Astrocyte (in vitro differentiated cells and primary cell): ENCODE data around the gene CDKL4. TPM values are rescaled to one million over a fixed set of nuclear protein-coding genes. Genes with fewer than 3 reads are reported as not detected.

Experiments
- DNase-seq: peaks from one replicate; pipeline ENCODE4 v3.0.0-alpha.2; 2010; ENCODE audit warnings: low read depth
- FAIRE-seq: peaks from 2 replicates; lab custom pipeline; 2011; peaks lifted over from hg19 to GRCh38; lab: Jason Lieb, UNC
- H2AFZ ChIP-seq: 2 replicates; pipeline ENCODE4 v1.6.0; 2012; ENCODE audit warnings: low read depth, low read length, inconsistent platforms
- H3K27ac ChIP-seq: 2 replicates; pipeline ENCODE4 v1.5.1; 2011; ENCODE audit warnings: low read depth, low read length, inconsistent platforms
- H3K27me3 ChIP-seq: 2 replicates; pipeline ENCODE4 v1.6.0; 2011; ENCODE audit warnings: low read length, inconsistent platforms; ENCODE audit not compliant: insufficient read depth
- H3K36me3 ChIP-seq: 2 replicates; pipeline ENCODE4 v1.5.1; 2011; ENCODE audit warnings: low read length, inconsistent platforms; ENCODE audit not compliant: insufficient read depth
- H3K4me1 ChIP-seq: 2 replicates; pipeline ENCODE4 v1.5.1; 2011; ENCODE audit warnings: low read length, inconsistent platforms; ENCODE audit not compliant: insufficient read depth
- H3K4me2 ChIP-seq: 2 replicates; pipeline ENCODE4 v1.6.0; 2012; ENCODE audit warnings: low read length, inconsistent platforms
- H3K4me3 ChIP-seq: 2 replicates; pipeline ENCODE4 v1.5.1; 2011; ENCODE audit warnings: low read depth, mild to moderate bottlenecking, low read length, inconsistent platforms; ENCODE audit not compliant: insufficient read depth
- H3K79me2 ChIP-seq: 2 replicates; pipeline ENCODE4 v1.6.0; 2012; ENCODE audit warnings: mild to moderate bottlenecking, low read length, inconsistent platforms; ENCODE audit not compliant: insufficient read depth
- H3K9ac ChIP-seq: 2 replicates; pipeline ENCODE4 v1.6.0; 2012; ENCODE audit warnings: mild to moderate bottlenecking, low read length, inconsistent platforms
- H3K9me3 ChIP-seq: 2 replicates; pipeline ENCODE4 v1.5.1; 2012; ENCODE audit warnings: low read depth, mild to moderate bottlenecking, low read length, inconsistent platforms; ENCODE audit not compliant: insufficient read depth
- H4K20me1 ChIP-seq: 2 replicates; pipeline ENCODE4 v1.6.0; 2012; ENCODE audit warnings: low read length, inconsistent platforms; ENCODE audit not compliant: insufficient read depth
- H3K27ac Mint-ChIP-seq: one replicate; pipeline ENCODE4 v1.8.0; 2021; ENCODE audit warnings: mild to moderate bottlenecking, mixed read lengths; ENCODE audit not compliant: unreplicated experiment
- H3K27me3 Mint-ChIP-seq: one replicate; pipeline ENCODE4 v1.8.0; 2021; ENCODE audit warnings: low read depth, mixed read lengths; ENCODE audit not compliant: unreplicated experiment
- H3K36me3 Mint-ChIP-seq: one replicate; pipeline ENCODE4 v1.8.0; 2021; ENCODE audit warnings: low read depth, mixed read lengths; ENCODE audit not compliant: unreplicated experiment
- H3K4me1 Mint-ChIP-seq: one replicate; pipeline ENCODE4 v1.8.0; 2021; ENCODE audit warnings: low read depth, mixed read lengths; ENCODE audit not compliant: unreplicated experiment
- H3K4me3 Mint-ChIP-seq: one replicate; pipeline ENCODE4 v1.8.0; 2021; ENCODE audit warnings: mild to moderate bottlenecking, moderate library complexity, mixed read lengths; ENCODE audit not compliant: unreplicated experiment
- H3K9me3 Mint-ChIP-seq: one replicate; pipeline ENCODE4 v1.8.0; 2021; ENCODE audit warnings: mild to moderate bottlenecking, mixed read lengths; ENCODE audit not compliant: unreplicated experiment
- CTCF ChIP-seq: IDR thresholded peaks from 2 replicates; pipeline ENCODE4 v1.5.1; 2011; ENCODE audit warnings: low read depth, mild to moderate bottlenecking, inconsistent platforms, low read length, moderate library complexity; ENCODE audit not compliant: insufficient read depth
- EZH2 ChIP-seq: IDR thresholded peaks from 2 replicates; pipeline ENCODE4 v1.6.1; 2012; ENCODE audit warnings: mild to moderate bottlenecking, low read length, inconsistent platforms; ENCODE audit not compliant: insufficient read depth
- total RNA-seq: library from RNA; stranded (reverse); gene quantifications from 2 replicates; pipeline ENCODE4 v1.2.1, GENCODE V29; 2021

Gene CDKL4
- total RNA-seq, 1 donor from 2014 or later: 1.4 TPM

DNA sequence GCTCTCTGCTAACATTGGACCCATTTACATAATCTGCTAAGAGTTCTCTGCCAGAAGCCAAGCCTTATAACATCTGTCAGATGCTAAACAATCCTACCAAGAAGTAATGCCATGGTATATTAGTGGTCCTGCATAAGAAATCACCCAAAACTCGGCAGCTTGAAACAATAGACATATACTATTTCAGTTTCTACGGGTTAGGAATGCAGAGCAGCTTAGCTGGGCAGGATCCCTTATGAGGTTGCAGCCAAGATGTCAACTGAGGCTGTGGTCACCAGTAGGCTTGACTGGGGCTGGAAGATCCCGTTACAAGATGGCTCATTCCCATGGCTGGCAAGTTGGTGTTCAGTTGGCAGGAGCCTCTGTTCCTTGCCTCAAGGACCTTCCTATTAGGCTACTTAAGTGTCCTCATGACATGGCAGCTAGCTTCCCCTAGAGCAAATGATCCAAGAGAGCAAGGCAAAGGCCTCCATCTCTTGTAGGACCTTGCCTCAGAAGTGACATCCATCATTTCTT is 97.8 kb downstream of the CDKL4 start:
- Histone ChIP-seq H3K27me3 (no peaks in the 10 kb centered on the region), H3K4me3 (no peak overlapping the region), H3K9ac (no peak overlapping the region), H3K4me1 (no peaks in the 10 kb centered on the region), H3K4me2 (no peak overlapping the region), H2AFZ (no peak overlapping the region), H3K79me2 (no peaks in the 10 kb centered on the region), H3K36me3 (no peaks in the 10 kb centered on the region), H4K20me1 (no peaks in the 10 kb centered on the region), H3K27ac (no peak overlapping the region), H3K9me3 (no peaks in the 10 kb centered on the region)
- H3K9me3 Mint-ChIP-seq: no peaks in the 10 kb centered on the region
- FAIRE-seq: no peak
- peaks cover 10% of the 10 kb centered on the region for H3K4me1 Mint-ChIP-seq
- no peak overlapping the region for H3K4me3 Mint-ChIP-seq
- TF ChIP-seq EZH2 (no peak), CTCF (no peak)
- no peak for DNase-seq
- H3K27ac Mint-ChIP-seq: no peak overlapping the region
- H3K27me3 Mint-ChIP-seq: no peaks in the 10 kb centered on the region
- H3K36me3 Mint-ChIP-seq: no peaks in the 10 kb centered on the region

DNA sequence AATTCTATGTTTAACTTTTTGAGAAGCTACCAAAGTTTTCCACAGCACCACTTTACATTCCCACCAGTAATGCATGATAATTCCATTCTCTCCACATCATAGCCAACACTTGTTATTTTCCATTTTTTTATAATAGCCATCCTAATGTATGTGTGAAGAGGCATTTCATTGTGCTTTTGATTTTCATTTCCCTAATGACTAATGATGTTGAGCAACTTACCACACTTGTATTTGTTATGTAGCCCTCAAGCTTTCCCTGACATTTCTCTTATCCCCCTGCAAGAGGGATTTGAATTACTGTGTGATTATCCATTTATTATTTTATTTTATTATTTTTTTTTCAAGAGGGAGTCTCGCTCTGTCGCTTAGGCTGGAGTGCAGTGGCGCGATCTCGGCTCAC is 99.4 kb downstream of the CDKL4 start:
- peaks cover 10% of the 10 kb centered on the region for H3K4me1 Mint-ChIP-seq
- H3K27ac Mint-ChIP-seq: no peak overlapping the region
- H3K9me3 Mint-ChIP-seq: no peaks in the 10 kb centered on the region
- no peaks in the 10 kb centered on the region for H3K4me1 ChIP-seq
- DNase-seq: no peak
- H3K36me3 ChIP-seq: no peaks in the 10 kb centered on the region
- TF ChIP-seq CTCF (no peak), EZH2 (no peak)
- no peak overlapping the region for H2AFZ ChIP-seq
- H3K27ac ChIP-seq: no peak overlapping the region
- no peaks in the 10 kb centered on the region for H3K9me3 ChIP-seq
- no peaks in the 10 kb centered on the region for H3K36me3 Mint-ChIP-seq
- FAIRE-seq: no peak
- H3K79me2 ChIP-seq: no peaks in the 10 kb centered on the region
- no peaks in the 10 kb centered on the region for H3K27me3 Mint-ChIP-seq
- no peak overlapping the region for H3K4me3 Mint-ChIP-seq
- H3K9ac ChIP-seq: no peak overlapping the region
- no peaks in the 10 kb centered on the region for H3K27me3 ChIP-seq
- no peak overlapping the region for H3K4me3 ChIP-seq
- no peak overlapping the region for H3K4me2 ChIP-seq
- no peaks in the 10 kb centered on the region for H4K20me1 ChIP-seq

DNA sequence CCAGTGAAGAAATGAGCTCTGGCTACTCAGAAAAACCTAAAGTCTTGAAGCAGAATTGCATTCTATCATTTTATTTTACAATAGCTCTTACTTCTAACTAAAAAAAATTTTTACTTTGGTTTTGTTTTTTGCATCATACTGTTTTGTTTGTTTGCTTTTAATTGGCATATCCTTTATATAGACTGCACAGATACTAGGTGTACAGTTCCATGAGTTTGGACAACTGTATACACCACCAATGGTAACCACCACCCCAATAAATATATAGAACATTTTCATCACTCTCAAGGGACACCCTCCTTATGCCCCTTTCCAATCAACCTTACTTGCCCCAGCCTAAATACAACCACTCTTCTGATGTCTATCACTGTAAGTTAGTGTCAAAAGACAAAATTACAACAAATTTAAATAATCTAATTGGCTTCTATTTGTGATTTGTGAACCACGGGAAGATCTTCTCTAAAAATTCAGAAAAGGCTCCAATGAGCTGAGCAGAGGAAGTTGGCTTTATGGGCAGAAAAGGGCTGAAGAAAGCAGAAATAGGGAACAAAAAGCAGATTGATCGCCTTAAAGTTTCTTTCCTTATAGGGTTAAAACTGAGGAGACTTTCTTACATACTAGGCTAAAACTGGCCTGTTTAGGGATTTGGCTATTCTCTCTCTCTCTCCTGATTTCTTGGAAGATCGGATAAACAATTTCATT is 100.7 kb downstream of the CDKL4 start:
- no peaks in the 10 kb centered on the region for H3K9me3 Mint-ChIP-seq
- TF ChIP-seq CTCF: no peak
- no peak for TF ChIP-seq EZH2
- no peaks in the 10 kb centered on the region for H3K27me3 Mint-ChIP-seq
- FAIRE-seq (no peak), DNase-seq (no peak)
- H3K27ac ChIP-seq: no peak overlapping the region
- peaks cover 10% of the 10 kb centered on the region for H3K4me1 Mint-ChIP-seq
- H3K36me3 ChIP-seq: no peaks in the 10 kb centered on the region
- H3K27ac Mint-ChIP-seq: no peak overlapping the region
- H3K4me3 Mint-ChIP-seq: no peak overlapping the region
- H3K4me2 ChIP-seq: no peak overlapping the region
- no peaks in the 10 kb centered on the region for H3K4me1 ChIP-seq
- H3K79me2 ChIP-seq: no peaks in the 10 kb centered on the region
- H3K4me3 ChIP-seq: no peak overlapping the region
- H3K9me3 ChIP-seq: no peaks in the 10 kb centered on the region
- H3K9ac ChIP-seq: no peak overlapping the region
- no peaks in the 10 kb centered on the region for H4K20me1 ChIP-seq
- no peaks in the 10 kb centered on the region for H3K27me3 ChIP-seq
- no peaks in the 10 kb centered on the region for H3K36me3 Mint-ChIP-seq
- no peak overlapping the region for H2AFZ ChIP-seq
